Panc1 (cell line): ENCODE data around the gene EEF1A1. TPM values are rescaled to one million over a fixed set of nuclear protein-coding genes. Genes with fewer than 3 reads are reported as not detected.
A peak's percentile ranks its signal among the peaks of the same experiment; 100 is the strongest.
"Not testable (repeated sequence)": the region's sequence is repeated elsewhere in the genome, so short reads cannot be mapped to it uniquely, and the experiment has no call there.

Experiments used
- ATAC-seq: fragments of 200-7000 bp; cut with Tn5 transposase; 2 replicates; pipeline ENCODE4 v1.9.1; 2020; ENCODE audit warnings: mild to moderate bottlenecking, moderate library complexity
- BruUV-seq: library from RNA; stranded (reverse); fragments of 400-500 nt; replicated peaks from 2 replicates; lab custom pipeline; 2021; lab: Mats Ljungman, UMichigan
- CTCF ChIA-PET: fragments of 300-600 bp; sonication (Branson Sonifier 250); formaldehyde crosslinking; loops from one replicate; lab custom pipeline; 2022; ENCODE audit warnings: antibody characterized with exemption; lab: Charles Lee
- POLR2A ChIA-PET: fragments of 300-600 bp; sonication (Branson Sonifier 250); formaldehyde crosslinking; loops from one replicate; lab custom pipeline; 2022; ENCODE audit warnings: antibody characterized with exemption; lab: Charles Lee
- DNase-seq: peaks from one replicate; pipeline ENCODE4 v3.0.0-alpha.2; 2010; ENCODE audit warnings: low read depth, low spot score
- H3K27ac ChIP-seq: 2 replicates; pipeline ENCODE4 v1.5.1; 2011; ENCODE audit warnings: mild to moderate bottlenecking, low read length, inconsistent platforms
- H3K27me3 ChIP-seq: fragments of 200-500 bp; sonication (Bioruptor generic); 2 replicates; pipeline ENCODE4 v1.6.0; 2014; ENCODE audit warnings: low read length, inconsistent platforms; ENCODE audit not compliant: control insufficient read depth, insufficient read depth
- H3K36me3 ChIP-seq: fragments of 200-500 bp; sonication (Bioruptor generic); 2 replicates; pipeline ENCODE4 v1.5.1; 2014; ENCODE audit warnings: inconsistent platforms, mild to moderate bottlenecking, low read length, moderate library complexity; ENCODE audit not compliant: control insufficient read depth, insufficient read depth
- H3K4me1 ChIP-seq: 2 replicates; pipeline ENCODE4 v1.5.1; 2011; ENCODE audit warnings: inconsistent platforms, mild to moderate bottlenecking, low read length, moderate library complexity; ENCODE audit not compliant: control insufficient read depth, insufficient read depth
- H3K4me3 ChIP-seq, 2 experiments: 2 replicates each; pipeline ENCODE4 v1.5.1; 2011 to 2012; ENCODE audit warnings: low read depth in 2 of 2, low read length in 2 of 2, mild to moderate bottlenecking in 2 of 2, inconsistent platforms in 1 of 2, moderate library complexity in 1 of 2
- H3K9me3 ChIP-seq: fragments of 200-500 bp; sonication (Bioruptor generic); 2 replicates; pipeline ENCODE4 v1.5.1; 2014; ENCODE audit warnings: low read depth, mild to moderate bottlenecking, inconsistent platforms, low read length, moderate library complexity; ENCODE audit not compliant: control insufficient read depth, insufficient read depth
- POLR2AphosphoS5 ChIP-seq: IDR thresholded peaks from 2 replicates; pipeline ENCODE4 v1.6.1; 2012; ENCODE audit warnings: mild to moderate bottlenecking, low read depth, low read length, moderate library complexity
- SIN3A ChIP-seq: IDR thresholded peaks from 2 replicates; pipeline ENCODE4 v1.6.1; 2012; ENCODE audit warnings: low read depth, mild to moderate bottlenecking, low read length, moderate library complexity, borderline replicate concordance; ENCODE audit not compliant: insufficient read depth
- TCF7L2 ChIP-seq: IDR thresholded peaks from 2 replicates; pipeline ENCODE4 v1.6.1; 2011; ENCODE audit warnings: mild to moderate bottlenecking, low read depth, low read length, inconsistent platforms
- in situ Hi-C: cut with HindIII; loops from 2 replicates; pipeline ENCODE4 v1.10.0; 2016; ENCODE audit warnings: low sequenced_read_pairs, low pct_unique_long_range_greater_than_20kb
- intact Hi-C: fragments of 100-400 bp; cut with micrococcal nuclease; formaldehyde crosslinking; loops from one replicate; pipeline ENCODE4 v1.10.0; 2022; ENCODE audit not compliant: unreplicated experiment
- total RNA-seq: library from RNA; stranded (reverse); gene quantifications from one replicate; pipeline ENCODE4 v1.2.1, GENCODE V29; 2021; ENCODE audit not compliant: unreplicated experiment
- TF ChIP-seq, protein P1 (sequence below): fragments of 450-650 bp; IDR thresholded peaks from 2 replicates; pipeline ENCODE4 v1.5.1; 2017; ENCODE audit warnings: mild to moderate bottlenecking
- TF ChIP-seq, protein P2 (sequence below), 2 experiments: IDR thresholded peaks; 2 replicates each; pipeline ENCODE4 v1.6.1; 2011 to 2012; ENCODE audit warnings: low read depth in 2 of 2, control low read depth in 1 of 2, low read length in 1 of 2, mild to moderate bottlenecking in 1 of 2, moderate library complexity in 1 of 2; ENCODE audit not compliant: insufficient read depth in 1 of 2

Gene EEF1A1
- total RNA-seq, 1 experiment from 2014 or later = 10,069 TPM

DNA sequence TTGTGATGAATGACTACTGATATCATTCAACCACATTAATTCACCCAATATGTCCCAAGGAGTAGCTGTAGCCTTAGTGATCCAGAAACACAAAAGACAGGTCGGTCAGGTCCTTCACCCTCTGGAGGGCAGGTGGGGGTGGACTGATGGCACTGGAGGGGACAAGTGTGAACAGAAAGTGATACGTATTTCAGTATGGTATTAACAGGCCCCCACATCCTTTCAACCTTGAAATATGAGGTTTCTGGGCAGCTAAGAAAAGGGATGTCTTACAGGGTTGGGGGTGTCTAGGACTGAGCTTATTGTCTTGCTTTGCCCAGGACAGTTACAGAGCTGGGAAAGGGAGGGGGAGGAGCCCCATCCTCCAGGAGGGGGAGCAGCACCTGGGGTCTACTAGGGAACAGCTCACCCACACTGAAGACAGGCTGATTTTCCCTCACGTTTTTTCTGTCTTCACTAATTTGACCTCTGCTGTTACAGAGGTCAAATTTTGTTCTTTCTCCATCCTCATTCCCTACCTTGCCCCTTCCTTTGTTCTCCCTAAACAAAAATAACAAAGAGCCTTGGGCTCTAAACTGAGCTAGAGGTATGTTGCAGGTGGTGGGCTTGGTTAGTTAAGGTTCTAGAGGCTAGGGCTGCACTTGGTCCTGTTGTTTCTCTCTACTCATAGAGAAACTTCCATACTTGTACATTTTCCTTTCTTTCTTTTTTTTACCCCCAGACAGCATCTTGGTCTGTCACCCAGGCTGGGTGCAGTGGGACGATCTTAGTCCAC, 38.0 kb upstream of the EEF1A1 start:
- ChIA-PET CTCF (interaction anchor here (0.6 to 0.9 kb wide), 2 partner anchors 14 to 41 kb away, joined by 4 to 5 read pairs; no protein-coding TSS in a partner anchor), POLR2A (interaction anchor here (0.5 to 1.1 kb wide), 3 partner anchors 11 to 26 kb away, joined by 3 to 6 read pairs (median 5); no protein-coding TSS in a partner anchor)
- ATAC-seq (peak; percentile 17; the same call in 1 of the 2 replicates), DNase-seq (no peak)
- Histone ChIP-seq H3K4me3 (no peak overlapping the region), H3K27me3 (no peaks in the 10 kb centered on the region), H3K9me3 (no peaks in the 10 kb centered on the region), H3K27ac (peak overlapping the region; percentile 80), H3K4me1 (peaks cover 45% of the 10 kb centered on the region), H3K36me3 (no peaks in the 10 kb centered on the region)
- TF ChIP-seq, protein P1, sequence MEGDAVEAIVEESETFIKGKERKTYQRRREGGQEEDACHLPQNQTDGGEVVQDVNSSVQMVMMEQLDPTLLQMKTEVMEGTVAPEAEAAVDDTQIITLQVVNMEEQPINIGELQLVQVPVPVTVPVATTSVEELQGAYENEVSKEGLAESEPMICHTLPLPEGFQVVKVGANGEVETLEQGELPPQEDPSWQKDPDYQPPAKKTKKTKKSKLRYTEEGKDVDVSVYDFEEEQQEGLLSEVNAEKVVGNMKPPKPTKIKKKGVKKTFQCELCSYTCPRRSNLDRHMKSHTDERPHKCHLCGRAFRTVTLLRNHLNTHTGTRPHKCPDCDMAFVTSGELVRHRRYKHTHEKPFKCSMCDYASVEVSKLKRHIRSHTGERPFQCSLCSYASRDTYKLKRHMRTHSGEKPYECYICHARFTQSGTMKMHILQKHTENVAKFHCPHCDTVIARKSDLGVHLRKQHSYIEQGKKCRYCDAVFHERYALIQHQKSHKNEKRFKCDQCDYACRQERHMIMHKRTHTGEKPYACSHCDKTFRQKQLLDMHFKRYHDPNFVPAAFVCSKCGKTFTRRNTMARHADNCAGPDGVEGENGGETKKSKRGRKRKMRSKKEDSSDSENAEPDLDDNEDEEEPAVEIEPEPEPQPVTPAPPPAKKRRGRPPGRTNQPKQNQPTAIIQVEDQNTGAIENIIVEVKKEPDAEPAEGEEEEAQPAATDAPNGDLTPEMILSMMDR = no peak
- BruUV-seq = no TSS peak
- in situ Hi-C loops (no loop called here), intact Hi-C loops (no loop called here)

DNA sequence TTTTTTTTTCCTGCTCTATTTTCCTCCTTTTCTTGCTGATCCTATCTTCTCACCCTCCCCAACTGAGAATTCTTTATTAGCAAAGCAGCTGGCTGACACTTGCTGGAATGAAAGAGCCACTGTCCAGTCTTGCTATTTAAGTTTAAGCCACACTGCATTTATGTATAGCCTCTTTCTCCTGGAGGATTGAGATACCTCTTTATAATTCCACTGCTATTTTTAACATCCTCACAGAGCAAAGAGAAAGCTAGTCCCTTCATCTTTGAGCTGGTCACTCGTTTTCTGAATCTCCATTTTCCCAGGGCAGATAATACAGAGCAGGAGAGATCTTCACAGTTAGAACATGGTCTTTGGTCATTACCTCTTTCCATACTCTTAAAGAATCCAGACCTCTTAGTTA, 36.0 kb upstream of the EEF1A1 start:
- Histone ChIP-seq H3K4me1 (peaks cover 45% of the 10 kb centered on the region), H3K4me3 (no peak overlapping the region), H3K27ac (peak overlapping the region; percentile 80), H3K27me3 (no peaks in the 10 kb centered on the region), H3K36me3 (no peaks in the 10 kb centered on the region), H3K9me3 (no peaks in the 10 kb centered on the region)
- DNase-seq = no peak
- in situ Hi-C loops = no loop called here
- POLR2A ChIA-PET = no interaction called here
- intact Hi-C loops = no loop called here
- BruUV-seq = no TSS peak
- CTCF ChIA-PET = interaction anchor here (0.6 kb wide), 1 partner anchor 54 kb away, joined by 3 read pairs; no protein-coding TSS in a partner anchor
- TF ChIP-seq, protein P1 = no peak
- TF ChIP-seq POLR2AphosphoS5 (no peak), TCF7L2 (no peak), SIN3A (no peak)
- TF ChIP-seq, protein P2, sequence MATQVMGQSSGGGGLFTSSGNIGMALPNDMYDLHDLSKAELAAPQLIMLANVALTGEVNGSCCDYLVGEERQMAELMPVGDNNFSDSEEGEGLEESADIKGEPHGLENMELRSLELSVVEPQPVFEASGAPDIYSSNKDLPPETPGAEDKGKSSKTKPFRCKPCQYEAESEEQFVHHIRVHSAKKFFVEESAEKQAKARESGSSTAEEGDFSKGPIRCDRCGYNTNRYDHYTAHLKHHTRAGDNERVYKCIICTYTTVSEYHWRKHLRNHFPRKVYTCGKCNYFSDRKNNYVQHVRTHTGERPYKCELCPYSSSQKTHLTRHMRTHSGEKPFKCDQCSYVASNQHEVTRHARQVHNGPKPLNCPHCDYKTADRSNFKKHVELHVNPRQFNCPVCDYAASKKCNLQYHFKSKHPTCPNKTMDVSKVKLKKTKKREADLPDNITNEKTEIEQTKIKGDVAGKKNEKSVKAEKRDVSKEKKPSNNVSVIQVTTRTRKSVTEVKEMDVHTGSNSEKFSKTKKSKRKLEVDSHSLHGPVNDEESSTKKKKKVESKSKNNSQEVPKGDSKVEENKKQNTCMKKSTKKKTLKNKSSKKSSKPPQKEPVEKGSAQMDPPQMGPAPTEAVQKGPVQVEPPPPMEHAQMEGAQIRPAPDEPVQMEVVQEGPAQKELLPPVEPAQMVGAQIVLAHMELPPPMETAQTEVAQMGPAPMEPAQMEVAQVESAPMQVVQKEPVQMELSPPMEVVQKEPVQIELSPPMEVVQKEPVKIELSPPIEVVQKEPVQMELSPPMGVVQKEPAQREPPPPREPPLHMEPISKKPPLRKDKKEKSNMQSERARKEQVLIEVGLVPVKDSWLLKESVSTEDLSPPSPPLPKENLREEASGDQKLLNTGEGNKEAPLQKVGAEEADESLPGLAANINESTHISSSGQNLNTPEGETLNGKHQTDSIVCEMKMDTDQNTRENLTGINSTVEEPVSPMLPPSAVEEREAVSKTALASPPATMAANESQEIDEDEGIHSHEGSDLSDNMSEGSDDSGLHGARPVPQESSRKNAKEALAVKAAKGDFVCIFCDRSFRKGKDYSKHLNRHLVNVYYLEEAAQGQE (IDR thresholded peaks at IDR 0.05; ENCODE audit: insufficient read depth in 1 of 2, low read depth in 2 of 2, low read length in 1 of 2) = no peak
- ATAC-seq = peak; percentile 23

- intact Hi-C loops, CTCF ChIA-PET: not testable (repeated sequence)
These were observed 34.6 kb upstream of the EEF1A1 start for GRCh38 chr6:73555380-73555949.

DNA sequence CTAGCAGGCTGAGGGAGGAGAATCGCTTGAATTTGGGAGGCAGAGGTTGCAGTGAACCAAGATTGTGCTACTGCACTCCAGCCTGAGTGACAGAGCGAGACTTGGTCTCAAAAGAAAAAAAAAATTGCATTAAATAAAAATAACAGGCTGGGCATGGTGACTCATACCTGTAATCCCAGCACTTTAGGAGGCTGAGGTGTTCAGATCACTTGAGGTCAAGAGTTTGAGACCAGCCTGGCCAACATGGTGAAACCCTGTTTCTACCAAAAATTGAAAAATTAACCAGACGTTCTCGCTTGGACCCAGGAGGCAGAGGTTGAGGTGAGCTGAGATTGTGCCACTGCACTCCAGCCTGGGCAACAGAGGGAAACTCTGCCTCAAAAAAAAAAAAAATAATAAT, 30.3 kb upstream of the EEF1A1 start:
- H3K27ac ChIP-seq, DNase-seq, intact Hi-C loops, CTCF ChIA-PET, BruUV-seq, H3K4me3 ChIP-seq, POLR2A ChIA-PET, H3K4me1 ChIP-seq, H3K36me3 ChIP-seq, ATAC-seq, H3K27me3 ChIP-seq, in situ Hi-C loops, H3K9me3 ChIP-seq: not testable (repeated sequence)

More at GRCh38 chr6:73555380-73555949, 34.6 kb upstream of the EEF1A1 start:
- H3K27me3 ChIP-seq, H3K4me3 ChIP-seq, in situ Hi-C loops, BruUV-seq, H3K9me3 ChIP-seq, DNase-seq, H3K27ac ChIP-seq, H3K36me3 ChIP-seq, POLR2A ChIA-PET, ATAC-seq: not testable (repeated sequence)
- H3K4me1 ChIP-seq = peaks cover 36% of the 10 kb centered on the region
